ENCODE data around the gene HPCA. TPM values are rescaled to one million over a fixed set of nuclear protein-coding genes. Genes with fewer than 3 reads are reported as not detected.

Gene HPCA
- polyA plus RNA-seq, 6 donors from 2014 or later, result not detected

DNA sequence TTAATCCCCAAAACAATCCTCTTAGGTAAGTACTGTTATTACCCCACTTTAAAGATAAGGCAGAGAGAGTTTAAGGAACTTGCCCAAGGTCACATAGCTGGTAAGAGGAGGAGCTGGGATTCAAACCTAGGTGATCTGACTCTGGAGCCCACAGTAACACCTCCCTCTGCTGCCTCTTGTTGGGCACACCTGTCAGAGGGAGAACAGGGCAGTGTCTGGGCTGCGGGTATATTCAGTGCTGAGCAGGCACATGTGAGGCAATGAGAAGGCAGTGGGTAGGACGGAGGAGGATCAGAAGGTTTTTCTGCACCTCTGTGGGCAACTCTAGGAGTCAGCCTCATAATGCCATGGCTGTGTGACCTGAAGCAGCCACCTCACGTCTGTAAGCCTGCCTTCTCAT lies 1.8 kb downstream of the HPCA start:
- Mint-ChIP-seq H3K36me3 (peaks cover 0 to 18% of the 10 kb centered on the region in 2 donors), H3K9me3 (peaks cover 0 to 6% (median 3%) of the 10 kb centered on the region in 7 donors), H3K27me3 (peaks cover 59 to 97% (median 96%) of the 10 kb centered on the region in 3 donors), H3K4me1 (peaks cover 20 to 31% (median 22%) of the 10 kb centered on the region in 3 donors), H3K27ac (no peak overlapping the region), H3K4me3 (no peak overlapping the region)
- no peak for DNase-seq
- no peak for ATAC-seq (ENCODE audit: low read depth in 2 of 2)

DNA sequence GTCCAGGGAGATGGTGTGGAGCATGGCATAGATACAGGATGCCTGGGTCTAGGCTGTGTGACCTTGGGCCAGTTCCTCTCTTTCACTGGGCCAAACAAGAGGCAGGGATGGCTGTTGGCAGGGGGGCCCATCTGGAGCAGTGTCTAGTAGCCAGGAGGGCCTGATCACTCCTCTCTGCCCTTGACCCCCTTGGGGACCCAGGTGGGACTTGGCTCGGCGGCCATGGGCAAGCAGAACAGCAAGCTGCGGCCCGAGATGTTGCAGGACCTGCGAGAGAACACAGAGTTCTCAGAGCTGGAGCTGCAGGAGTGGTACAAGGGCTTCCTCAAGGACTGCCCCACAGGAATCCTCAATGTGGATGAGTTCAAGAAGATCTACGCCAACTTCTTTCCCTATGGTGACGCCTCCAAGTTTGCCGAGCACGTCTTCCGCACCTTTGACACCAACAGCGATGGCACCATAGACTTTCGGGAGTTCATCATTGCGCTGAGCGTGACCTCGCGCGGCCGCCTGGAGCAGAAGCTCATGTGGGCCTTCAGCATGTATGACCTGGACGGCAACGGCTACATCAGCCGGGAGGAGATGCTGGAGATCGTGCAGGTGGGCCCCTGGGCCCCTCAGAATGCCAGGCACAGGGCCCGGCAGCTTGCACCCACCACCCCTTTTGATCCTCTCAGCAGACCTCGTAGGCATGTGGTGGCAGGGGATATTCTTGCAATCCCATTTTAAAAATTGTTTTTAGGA lies 2.6 kb downstream of the HPCA start:
- Mint-ChIP-seq H3K27ac (no peak overlapping the region), H3K4me3 (no peak overlapping the region), H3K36me3 (peaks cover 0 to 18% of the 10 kb centered on the region in 2 donors), H3K9me3 (peaks cover 0 to 6% (median 3%) of the 10 kb centered on the region in 7 donors), H3K27me3 (peaks cover 52 to 98% (median 96%) of the 10 kb centered on the region in 3 donors), H3K4me1 (peaks cover 21 to 37% (median 26%) of the 10 kb centered on the region in 3 donors)
- no peak for DNase-seq
- no peak for ATAC-seq (ENCODE audit: low read depth in 2 of 2)

GRCh38 chr1:32889731-32890278 lies 3.5 kb downstream of the HPCA start:
- no peak for DNase-seq
- Mint-ChIP-seq H3K27me3 (peaks cover 51 to 93% (median 89%) of the 10 kb centered on the region in 3 donors), H3K4me1 (peaks cover 22 to 37% (median 28%) of the 10 kb centered on the region in 3 donors), H3K27ac (no peak overlapping the region), H3K9me3 (peaks cover 0 to 6% (median 3%) of the 10 kb centered on the region in 7 donors), H3K4me3 (peak overlapping the region in 1 of 8 donors; percentile 13), H3K36me3 (peaks cover 0 to 18% of the 10 kb centered on the region in 2 donors)
- ATAC-seq (ENCODE audit: low read depth in 2 of 2), result no peak

- DNase-seq (no peak), ATAC-seq (ENCODE audit: low read depth in 2 of 2) (no peak)
- peaks cover 0 to 12% of the 10 kb centered on the region in 2 donors for H3K36me3 Mint-ChIP-seq
- peak overlapping the region in 1 of 6 donors; percentile 17 for H3K27ac Mint-ChIP-seq
- H3K9me3 Mint-ChIP-seq, result peaks cover 0 to 6% (median 3%) of the 10 kb centered on the region in 7 donors
- peaks cover 14 to 30% (median 23%) of the 10 kb centered on the region in 3 donors for H3K4me1 Mint-ChIP-seq
- H3K4me3 Mint-ChIP-seq, result peak overlapping the region in 2 of 8 donors; percentile 37 to 77
- H3K27me3 Mint-ChIP-seq, result peaks cover 44 to 93% (median 83%) of the 10 kb centered on the region in 3 donors
These were observed 4.4 kb downstream of the HPCA start for GRCh38 chr1:32890516-32891240.

DNA sequence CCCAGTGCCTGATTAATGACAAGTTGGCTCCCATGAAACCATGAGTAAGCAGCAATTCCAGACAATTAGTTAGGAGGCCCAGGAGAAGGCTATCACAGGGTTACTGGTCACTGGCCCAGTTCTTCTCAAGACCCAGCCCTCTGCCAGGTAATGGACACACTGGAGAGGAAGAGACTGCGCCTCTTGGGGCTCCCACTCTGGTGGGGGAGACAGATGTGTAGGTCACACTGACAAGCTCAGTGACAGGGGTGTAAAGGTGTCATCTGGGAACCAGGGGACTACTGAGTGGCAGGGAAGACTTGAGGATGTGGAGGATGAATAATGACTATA lies 4.9 kb downstream of the HPCA start:
- Mint-ChIP-seq H3K36me3 (peaks cover 0 to 10% of the 10 kb centered on the region in 2 donors), H3K27me3 (peaks cover 48 to 94% (median 83%) of the 10 kb centered on the region in 3 donors), H3K4me1 (peaks cover 14 to 27% (median 20%) of the 10 kb centered on the region in 3 donors), H3K27ac (no peak overlapping the region), H3K4me3 (peak overlapping the region in 1 of 8 donors; percentile 37), H3K9me3 (peaks cover 0 to 6% (median 3%) of the 10 kb centered on the region in 7 donors)
- no peak for ATAC-seq (ENCODE audit: low read depth in 2 of 2)
- DNase-seq, result no peak

DNA sequence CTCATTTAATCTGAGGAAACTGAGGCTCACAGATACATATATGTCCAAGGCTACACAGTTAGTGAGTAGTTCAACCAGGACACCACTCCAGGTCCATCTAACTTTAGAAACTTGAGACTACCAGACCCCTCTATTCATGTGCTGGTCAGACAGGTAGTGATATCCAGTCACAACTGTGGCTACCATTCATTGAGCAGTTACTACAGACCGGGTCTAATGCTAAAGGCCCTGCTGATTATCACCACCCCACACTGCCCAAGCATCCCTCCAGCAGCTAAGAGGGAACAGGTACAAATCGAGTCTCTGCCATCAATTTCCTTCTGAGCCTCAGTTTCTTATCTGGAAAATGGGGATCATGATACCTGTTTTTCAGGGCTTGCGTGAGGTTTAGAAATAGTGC lies 5.3 kb downstream of the HPCA start:
- peaks cover 0 to 6% (median 3%) of the 10 kb centered on the region in 7 donors for H3K9me3 Mint-ChIP-seq
- peaks cover 52 to 97% (median 86%) of the 10 kb centered on the region in 3 donors for H3K27me3 Mint-ChIP-seq
- peaks cover 14 to 27% (median 20%) of the 10 kb centered on the region in 3 donors for H3K4me1 Mint-ChIP-seq
- DNase-seq, result no peak
- peak overlapping the region in 5 of 8 donors; percentile 9 to 79 (median 69) for H3K4me3 Mint-ChIP-seq
- peaks cover 0 to 10% of the 10 kb centered on the region in 2 donors for H3K36me3 Mint-ChIP-seq
- no peak for ATAC-seq (ENCODE audit: low read depth in 2 of 2)
- peak overlapping the region in 1 of 6 donors; percentile 12 for H3K27ac Mint-ChIP-seq

- Mint-ChIP-seq H3K4me3 (peak overlapping the region; percentile 33 to 86 (median 79)), H3K4me1 (peaks cover 13 to 20% (median 14%) of the 10 kb centered on the region in 3 donors), H3K27ac (peak overlapping the region in 1 of 6 donors; percentile 39), H3K36me3 (peaks cover 0 to 10% of the 10 kb centered on the region in 2 donors), H3K9me3 (peaks cover 0 to 6% (median 3%) of the 10 kb centered on the region in 7 donors), H3K27me3 (peaks cover 55 to 97% (median 86%) of the 10 kb centered on the region in 3 donors)
- DNase-seq (peak; percentile 31), ATAC-seq (ENCODE audit: low read depth in 2 of 2) (peak; percentile 81 to 83)
These were observed 6.3 kb downstream of the HPCA start for GRCh38 chr1:32892368-32893197.

GRCh38 chr1:32893198-32894018 lies 7.1 kb downstream of the HPCA start:
- Mint-ChIP-seq H3K27me3 (peaks cover 53 to 97% (median 86%) of the 10 kb centered on the region in 3 donors), H3K36me3 (peaks cover 0 to 10% of the 10 kb centered on the region in 2 donors), H3K27ac (peak overlapping the region in 1 of 6 donors; percentile 67), H3K9me3 (peaks cover 0 to 6% (median 3%) of the 10 kb centered on the region in 7 donors), H3K4me3 (peak overlapping the region; percentile 30 to 86 (median 80)), H3K4me1 (peaks cover 13 to 17% (median 14%) of the 10 kb centered on the region in 3 donors)
- no peak for DNase-seq
- ATAC-seq (ENCODE audit: low read depth in 2 of 2), result peak in 1 of 2 donors; percentile 29

- DNase-seq, result no peak
- Mint-ChIP-seq H3K9me3 (peaks cover 0 to 6% (median 3%) of the 10 kb centered on the region in 7 donors), H3K4me1 (peaks cover 13 to 17% (median 14%) of the 10 kb centered on the region in 3 donors), H3K36me3 (peaks cover 0 to 10% of the 10 kb centered on the region in 2 donors), H3K4me3 (peak overlapping the region; percentile 30 to 85 (median 79)), H3K27ac (peak overlapping the region in 1 of 6 donors; percentile 67), H3K27me3 (peaks cover 54 to 97% (median 86%) of the 10 kb centered on the region in 3 donors)
- no peak for ATAC-seq (ENCODE audit: low read depth in 2 of 2)
These were observed 7.8 kb downstream of the HPCA start for GRCh38 chr1:32894019-32894600.

DNA sequence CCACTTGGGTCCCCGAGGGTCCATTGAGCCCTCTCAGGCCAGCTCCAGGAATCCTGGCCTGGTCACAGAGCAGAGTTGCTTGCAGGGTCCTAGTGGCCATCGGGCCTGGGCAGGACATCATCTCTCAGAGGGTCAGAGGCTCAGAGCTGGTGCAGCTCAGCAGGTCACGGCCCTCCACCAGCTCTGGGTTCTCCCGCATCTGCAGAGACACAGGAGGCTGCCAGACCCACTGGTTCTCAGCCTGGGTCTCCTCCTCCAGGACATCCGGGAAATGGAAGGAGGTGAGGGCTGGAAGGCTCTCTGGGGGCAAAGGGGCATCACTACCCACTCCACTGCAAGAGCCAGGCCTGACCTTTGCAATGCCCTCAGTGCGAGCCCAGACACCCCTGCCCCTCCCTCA lies 8.4 kb downstream of the HPCA start:
- H3K4me3 Mint-ChIP-seq, result no peak overlapping the region

DNA sequence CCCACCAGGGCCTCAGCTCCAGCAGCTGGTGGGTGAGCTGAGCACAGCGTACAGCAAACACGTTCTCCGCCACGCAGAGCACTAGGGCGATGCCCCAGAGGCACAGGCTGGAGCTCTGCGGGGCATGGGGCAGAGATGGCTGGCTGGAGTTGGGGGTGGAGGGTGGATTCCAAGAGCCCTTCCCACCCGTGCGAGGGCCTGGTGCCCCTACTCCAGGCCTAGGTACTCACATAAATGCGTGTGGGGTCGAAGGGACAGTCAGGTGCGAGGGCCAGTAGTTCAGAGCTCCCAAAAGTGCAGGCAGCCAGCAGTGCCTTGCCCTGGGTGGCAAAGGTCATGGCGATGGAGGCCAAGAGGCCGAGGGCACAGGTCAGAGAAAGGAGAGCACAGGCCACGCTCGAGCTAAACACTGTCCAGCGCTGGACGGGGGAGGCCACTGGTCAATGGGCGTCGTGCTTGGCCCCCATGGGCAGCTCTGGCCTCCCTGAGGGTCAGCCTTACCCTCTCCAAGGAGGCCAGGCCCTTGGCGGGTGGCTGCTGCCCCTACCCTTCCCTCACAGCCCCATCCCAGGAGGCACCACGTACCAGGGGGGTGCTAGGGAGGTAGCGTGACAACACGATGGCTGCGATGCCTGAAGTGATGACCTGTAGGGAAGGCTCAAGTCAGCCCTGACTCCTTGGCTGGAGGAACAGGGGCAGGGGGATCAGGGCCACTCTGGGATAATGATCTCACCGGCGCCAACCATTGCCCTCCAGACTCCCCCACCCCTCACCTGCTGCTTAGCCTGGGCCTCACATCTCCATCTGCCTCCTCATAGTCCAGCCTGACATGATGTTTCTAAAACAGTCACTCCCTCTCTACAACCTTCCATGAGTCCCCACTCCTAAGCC lies 9.3 kb downstream of the HPCA start:
- no peak for DNase-seq
- Mint-ChIP-seq H3K4me3 (peak overlapping the region in 1 of 8 donors; percentile 35), H3K9me3 (peaks cover 0 to 6% (median 3%) of the 10 kb centered on the region in 7 donors), H3K36me3 (peaks cover 0 to 10% of the 10 kb centered on the region in 2 donors), H3K27ac (no peak overlapping the region), H3K27me3 (peaks cover 46 to 97% (median 75%) of the 10 kb centered on the region in 3 donors), H3K4me1 (peaks cover 14 to 19% (median 16%) of the 10 kb centered on the region in 3 donors)
- ATAC-seq (ENCODE audit: low read depth in 2 of 2), result no peak

More for the DNA sequence above, 8.4 kb downstream of the HPCA start:
- DNase-seq, result no peak
- Mint-ChIP-seq H3K27me3 (peaks cover 48 to 97% (median 81%) of the 10 kb centered on the region in 3 donors), H3K36me3 (peaks cover 0 to 10% of the 10 kb centered on the region in 2 donors), H3K9me3 (peaks cover 0 to 6% (median 3%) of the 10 kb centered on the region in 7 donors), H3K27ac (no peak overlapping the region), H3K4me1 (peaks cover 13 to 17% (median 14%) of the 10 kb centered on the region in 3 donors)
- no peak for ATAC-seq (ENCODE audit: low read depth in 2 of 2)

Data from naive B cell (primary cell).